Limb (tissue), 2 donors: ENCODE results near the gene IL31RA.

Source experiments
- DNase-seq, 2 donors: peaks; one replicate each; pipeline ENCODE4 v3.0.0-alpha.2; 2016; ENCODE audit errors: extremely low spot score in 2 of 2

Gene IL31RA

DNA sequence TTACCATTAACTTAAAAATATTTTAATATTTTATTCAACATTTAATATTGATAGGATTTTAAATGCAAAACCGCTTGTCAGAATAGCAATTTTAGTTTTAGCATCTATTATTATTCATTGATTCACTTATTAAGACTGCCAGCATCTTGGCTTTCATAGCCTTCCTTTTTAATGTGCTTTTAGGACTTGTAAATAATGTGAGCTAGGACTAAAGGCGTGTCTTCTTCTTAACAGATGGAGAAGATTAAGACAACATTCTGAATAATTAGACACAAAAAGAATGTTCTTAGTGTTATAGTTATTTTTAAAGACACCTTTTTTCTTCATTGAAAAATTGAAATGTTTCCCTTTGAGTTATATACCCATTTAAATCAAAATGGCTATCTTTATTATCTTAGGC lies 6.9 kb downstream of the IL31RA start:
- DNase-seq, result no peak

DNA sequence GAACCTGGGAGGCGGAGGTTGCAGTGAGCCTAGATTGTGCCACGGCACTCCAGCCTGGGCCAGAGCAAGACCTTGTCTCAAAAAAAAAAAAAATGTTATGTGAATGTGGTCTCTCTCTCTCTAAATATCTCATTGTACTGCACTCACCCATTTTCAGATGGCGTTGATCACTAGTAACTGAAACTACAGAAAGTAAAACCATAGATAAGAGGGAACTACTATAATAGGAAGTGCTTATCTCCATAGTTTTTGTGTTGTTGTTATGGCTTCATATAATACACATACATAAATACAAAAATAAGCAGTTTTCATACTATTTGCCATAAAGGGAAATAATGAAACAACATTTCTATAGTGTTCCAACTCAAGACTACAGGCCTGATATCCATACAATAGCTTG lies 9.1 kb downstream of the IL31RA start:
- no peak for DNase-seq

DNA sequence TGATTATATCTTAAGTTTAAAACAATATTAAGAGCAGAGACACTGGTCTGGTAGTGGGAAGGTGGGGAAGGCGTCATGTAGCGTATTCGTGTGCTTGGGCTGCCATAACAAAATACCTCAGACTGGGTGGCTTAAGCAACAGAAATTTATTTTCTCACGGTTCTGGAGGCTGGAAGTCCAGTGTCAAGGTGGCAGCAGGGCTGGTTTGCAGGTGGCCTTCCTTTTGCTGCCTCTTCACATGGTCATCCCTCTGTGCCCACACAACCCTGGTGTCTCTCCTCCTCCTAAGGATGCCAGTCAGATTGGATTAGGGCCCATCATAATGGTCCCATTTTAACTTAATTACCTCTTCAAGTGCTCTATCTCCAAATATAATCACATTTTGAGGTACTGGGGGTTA lies 9.6 kb downstream of the IL31RA start:
- DNase-seq, result no peak

DNA sequence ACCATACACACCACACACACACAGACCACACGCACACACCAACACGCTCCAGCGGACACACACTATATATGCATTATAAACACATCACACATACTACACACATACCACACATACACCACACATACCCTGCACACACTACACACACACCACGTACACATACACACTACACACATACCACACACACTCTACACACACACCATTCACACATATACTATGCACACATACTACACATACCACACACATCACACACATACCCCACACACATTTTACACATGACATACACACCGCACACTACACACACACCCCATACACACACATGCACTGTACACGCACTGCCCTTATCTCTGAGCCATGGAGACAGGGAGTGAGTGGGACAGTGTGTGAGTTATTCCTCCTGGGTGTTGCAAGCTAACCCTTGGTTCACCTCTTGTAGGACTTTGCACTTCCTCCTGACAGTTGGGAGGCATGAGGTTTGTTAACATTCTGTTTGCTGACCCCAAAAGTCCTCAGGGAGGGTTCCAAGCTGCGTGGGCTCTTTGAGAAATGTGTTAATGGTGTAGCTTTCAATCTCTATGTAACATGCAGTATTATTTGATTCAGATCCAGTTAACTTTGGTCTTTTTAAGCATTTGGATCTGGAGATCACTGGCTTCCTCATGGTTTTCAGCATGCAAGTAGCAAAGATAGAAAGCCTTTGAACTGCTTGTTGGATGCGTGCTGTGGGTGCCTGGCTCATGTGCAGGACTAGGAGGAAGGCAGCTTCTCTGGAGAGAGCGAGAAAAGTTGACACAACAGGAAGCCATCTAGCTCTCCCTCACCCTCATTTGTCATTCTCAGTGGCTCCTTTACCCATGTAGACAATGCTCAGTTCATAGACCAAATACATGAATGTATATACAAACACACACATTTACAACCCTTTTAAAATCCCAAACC lies 13.7 kb downstream of the IL31RA start:
- DNase-seq, result no peak

DNA sequence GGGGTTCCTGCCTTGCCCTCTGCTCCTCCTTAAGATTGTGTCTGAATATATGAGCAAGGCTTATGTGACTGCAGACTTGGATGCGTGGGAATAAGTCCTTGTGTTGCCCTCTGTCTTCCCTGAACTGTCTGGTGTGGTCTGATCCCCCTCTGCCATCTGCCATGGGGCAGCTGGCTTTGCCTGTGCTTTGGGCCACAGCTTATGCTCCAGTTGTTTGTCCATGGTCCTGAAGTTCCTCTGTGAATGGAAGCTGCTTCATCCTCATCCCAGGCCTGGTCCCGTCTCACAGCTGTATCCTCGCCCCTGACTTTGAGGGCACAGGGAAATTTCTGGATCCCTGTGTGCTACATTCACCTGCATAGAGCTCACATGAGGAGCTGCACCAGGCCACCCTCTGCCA lies 14.7 kb downstream of the IL31RA start:
- DNase-seq, result no peak

DNA sequence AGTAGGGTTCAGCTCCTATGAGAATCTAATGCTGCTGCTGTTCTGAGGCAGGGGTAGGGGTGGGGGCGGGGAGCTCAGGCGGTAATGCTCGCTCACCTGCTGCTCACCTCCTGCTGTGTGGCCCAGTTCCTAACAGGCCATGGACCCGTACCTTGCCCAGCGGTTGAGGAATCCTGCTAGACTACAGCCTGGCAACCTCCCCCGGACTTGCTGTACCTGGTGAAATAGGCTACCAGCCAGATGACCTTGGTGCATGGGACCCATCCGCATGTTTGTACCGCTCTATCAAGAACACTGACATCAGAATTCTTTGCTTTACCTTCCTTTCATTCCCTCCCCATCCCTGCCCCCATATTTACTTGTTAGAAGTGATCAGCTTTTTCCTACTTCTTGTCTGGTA lies 15.3 kb downstream of the IL31RA start:
- no peak for DNase-seq

DNA sequence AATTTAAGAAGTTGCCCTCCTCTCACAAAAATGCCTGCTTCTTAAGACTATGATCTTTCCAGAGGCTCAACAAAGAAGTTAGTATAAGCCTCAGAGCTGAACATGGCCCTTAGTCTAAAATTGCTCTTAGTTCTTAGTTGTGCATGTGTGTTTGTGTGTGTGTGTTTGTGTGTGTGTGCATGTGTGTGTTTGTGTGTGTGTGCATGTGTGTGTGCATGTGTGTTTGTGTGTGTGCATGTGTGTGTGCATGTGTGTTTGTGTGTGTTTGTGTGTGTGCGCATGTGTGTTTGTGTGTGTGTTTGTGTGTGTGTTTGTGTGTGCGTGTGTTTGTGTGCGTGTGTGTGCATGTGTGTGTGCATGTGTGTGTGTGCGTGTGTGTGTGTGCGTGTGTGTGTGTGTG lies 15.8 kb downstream of the IL31RA start:
- no peak for DNase-seq

DNA sequence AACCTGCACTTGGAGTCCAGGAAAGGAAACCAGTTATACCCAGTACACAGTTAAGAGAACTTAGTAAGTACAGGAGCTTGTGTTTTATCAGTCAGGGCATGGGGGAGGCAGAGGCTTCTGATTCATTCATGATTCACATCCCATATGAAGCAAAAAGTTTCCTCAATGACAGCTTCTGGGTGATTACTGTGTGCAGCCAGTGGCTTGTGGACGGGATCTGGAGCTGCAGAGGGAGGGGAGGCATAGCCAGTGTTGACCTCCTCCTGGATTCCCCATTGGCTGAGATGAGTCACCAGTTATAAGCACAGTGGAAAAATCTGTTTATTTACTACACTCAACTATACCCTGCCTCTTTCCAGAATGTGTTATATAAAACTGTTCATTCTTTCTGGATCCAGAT lies 17.7 kb downstream of the IL31RA start:
- DNase-seq, result no peak

DNA sequence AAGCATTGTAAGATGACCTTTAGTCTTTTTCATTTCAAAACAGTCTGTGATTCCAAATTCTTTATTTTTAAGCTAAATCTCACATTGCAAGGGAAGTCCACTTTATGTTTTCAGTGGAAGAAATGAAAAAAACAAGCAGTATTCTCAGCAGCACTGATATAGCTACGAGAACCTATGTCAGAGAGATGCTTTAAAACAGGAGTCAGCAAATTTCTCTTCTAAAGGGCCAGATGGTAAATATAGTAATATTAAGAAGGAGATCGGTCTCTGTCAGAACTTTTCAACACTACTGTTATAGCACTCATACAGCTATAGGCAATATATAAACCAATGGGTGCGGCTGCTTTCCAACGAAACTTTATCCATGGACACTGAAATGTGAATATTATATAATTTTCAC lies 18.7 kb downstream of the IL31RA start:
- DNase-seq, result no peak

DNA sequence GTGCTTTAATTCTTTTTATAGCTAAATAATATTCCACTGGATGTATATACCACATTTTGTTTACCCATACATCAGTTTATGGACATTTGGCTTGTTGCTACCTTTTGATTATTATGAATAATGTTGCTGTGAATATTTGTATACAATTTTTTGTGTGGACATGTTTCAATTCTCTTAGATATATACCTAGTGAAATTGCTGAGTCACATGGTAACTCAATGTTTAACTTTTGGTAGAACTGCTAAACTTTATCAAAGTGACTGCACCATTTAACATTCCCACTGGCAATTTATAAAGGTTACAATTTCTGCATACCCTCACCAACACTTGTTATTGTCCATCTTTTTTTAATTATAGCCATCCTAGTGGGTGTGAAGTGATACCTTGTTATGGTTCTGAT lies 22.1 kb downstream of the IL31RA start:
- no peak for DNase-seq

DNA sequence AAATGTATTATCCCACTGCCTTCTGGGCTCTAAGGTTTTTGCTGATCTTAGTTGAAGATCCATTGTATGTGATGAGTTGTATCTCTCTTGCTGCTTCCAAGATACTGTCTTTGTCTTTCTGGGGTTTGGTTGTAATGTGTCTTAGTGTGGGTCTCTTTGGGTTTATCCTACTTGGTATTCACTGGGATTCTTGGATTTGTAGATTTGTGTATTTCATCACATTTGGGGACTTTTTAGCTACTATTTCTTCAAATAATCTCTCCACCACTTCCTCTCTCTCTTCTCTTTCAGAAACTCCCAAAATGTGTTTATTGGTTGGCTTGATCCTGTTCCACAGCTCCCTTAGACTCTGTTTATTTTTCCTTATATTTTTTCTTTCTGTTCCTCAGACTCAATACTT lies 26.5 kb downstream of the IL31RA start:
- no peak for DNase-seq

DNA sequence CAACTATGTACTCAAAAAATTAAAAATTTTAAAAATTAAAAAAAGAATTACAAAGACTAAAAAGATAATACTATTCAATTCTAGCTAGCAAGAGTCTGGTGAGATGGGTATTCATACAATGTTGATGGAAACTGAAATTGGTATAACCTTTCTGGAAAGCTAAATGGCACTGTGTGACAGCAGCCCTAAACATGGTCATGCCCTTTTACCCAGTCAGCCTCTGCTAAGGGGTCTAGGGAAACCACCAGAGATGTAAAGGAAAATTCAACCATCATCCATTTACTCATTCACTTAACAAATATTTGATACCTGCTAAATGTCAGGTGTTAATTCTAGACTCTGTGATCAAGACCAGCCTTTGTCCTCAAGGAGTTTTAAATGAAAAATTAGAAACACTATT lies 29.3 kb downstream of the IL31RA start:
- DNase-seq, result no peak

DNA sequence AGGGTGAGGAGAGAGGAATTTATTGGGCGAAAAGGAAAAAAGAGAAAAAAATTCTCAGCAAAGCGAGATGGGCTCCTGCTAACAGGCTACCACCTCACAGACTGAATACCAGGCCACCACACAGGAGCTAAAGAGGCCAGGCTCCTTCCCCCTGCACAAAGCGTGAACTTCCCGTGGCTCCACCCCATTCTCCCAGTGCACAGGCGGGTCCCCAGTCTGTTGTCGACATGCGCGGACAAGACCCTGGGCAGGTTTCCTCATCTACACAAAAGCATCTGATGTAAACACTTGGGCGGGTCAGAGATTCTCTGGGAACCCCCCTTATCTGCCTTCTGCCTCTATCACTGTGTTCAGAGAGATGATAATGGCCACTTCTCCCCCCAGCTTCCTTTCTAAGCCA lies 34.2 kb downstream of the IL31RA start:
- no peak for DNase-seq

DNA sequence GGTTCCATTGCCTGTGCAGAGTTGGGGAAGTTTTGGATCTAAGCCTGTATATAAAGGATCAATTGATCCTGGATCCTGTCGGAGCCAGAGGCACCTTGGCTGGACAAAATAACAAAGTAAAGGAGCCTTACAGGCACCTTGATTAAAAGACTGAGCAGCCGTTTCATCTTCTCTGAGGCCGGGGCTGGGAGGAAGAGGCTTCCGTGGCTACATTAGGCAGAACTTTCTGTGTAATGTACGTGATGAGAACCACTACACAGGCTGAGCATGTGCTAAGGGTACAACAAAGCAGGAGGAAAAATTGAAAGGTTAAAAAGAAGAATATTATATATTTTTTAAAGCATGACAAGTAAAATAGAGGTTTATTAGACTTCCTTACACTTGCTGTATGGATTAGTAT lies 37.0 kb downstream of the IL31RA start:
- DNase-seq, result no peak

DNA sequence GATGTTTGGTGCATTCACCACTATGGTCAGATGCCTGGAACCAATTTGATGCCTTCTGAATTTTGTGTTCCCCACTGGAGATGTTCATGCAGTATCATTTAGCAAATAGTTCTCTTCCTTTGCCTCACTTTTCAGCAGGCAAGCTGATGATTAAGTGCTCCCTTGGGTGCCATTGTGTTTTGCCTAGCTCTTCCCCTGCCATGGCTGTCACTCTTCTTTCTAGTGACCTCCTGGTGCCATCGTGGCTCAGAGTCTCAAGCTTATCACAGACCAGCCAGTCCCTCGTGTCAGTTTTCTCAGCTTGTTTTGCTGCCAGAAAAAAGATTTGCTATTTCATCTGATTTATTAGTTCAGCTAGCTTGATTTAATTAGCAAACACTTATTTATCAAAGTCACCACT lies 41.3 kb downstream of the IL31RA start:
- DNase-seq, result no peak

DNA sequence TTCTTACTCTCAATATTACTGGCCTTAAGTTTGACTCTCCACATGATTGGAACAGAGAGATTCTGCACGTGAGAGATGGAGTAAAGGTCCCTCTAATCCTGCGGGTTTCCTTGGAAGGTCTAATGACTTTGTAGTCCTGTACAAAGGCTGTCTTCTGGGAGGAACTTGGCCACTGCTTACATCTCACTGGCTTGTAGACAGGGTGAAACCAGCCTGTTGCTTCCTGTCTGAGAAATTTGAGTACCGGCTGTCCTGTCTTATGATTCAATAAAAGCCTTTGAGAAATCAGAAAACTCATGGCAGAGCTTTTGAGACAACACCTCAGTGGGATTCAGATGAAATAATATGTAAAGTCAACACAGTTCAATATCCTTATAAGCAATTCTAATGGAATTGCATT lies 43.0 kb downstream of the IL31RA start:
- DNase-seq, result no peak

DNA sequence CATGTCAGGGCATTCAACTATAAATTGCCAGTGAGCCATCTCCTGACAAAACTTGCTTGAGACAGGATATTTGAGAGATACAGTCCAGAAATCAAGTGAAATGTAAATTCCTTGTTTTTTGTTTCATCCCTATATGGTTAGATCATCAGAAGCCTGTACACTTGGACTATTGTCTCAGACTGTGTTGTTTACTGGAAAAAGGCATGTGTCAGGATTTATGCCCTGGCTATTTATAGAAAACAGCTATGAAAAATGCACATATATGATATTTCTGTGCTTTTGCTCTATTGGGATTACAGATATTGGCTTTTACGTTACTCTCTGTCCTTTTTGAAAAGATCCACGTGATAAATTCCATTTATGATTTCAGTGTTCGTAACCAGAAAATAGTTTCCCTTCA lies 44.2 kb downstream of the IL31RA start:
- peak in 1 of 2 donors; percentile 32 for DNase-seq

DNA sequence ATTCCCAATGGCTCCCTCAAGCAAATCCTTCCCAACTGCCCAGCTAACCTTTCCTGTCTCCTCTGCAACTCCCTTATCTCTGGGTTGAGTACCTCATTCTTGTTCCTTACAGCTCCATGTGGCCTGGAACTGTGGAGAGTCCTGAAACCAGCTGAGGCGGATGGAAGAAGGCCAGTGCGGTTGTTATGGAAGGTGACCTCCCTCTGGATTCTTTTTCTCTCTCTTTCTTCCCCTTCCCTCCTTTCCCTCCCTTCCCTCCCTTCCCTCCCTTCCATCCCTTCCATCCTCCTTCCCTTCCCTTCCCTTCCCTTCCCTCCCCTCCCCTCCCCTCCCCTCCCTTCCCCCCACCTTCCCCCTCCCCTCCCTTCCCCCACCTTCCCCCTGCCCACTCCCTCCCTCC lies 45.1 kb downstream of the IL31RA start:
- no peak for DNase-seq

DNA sequence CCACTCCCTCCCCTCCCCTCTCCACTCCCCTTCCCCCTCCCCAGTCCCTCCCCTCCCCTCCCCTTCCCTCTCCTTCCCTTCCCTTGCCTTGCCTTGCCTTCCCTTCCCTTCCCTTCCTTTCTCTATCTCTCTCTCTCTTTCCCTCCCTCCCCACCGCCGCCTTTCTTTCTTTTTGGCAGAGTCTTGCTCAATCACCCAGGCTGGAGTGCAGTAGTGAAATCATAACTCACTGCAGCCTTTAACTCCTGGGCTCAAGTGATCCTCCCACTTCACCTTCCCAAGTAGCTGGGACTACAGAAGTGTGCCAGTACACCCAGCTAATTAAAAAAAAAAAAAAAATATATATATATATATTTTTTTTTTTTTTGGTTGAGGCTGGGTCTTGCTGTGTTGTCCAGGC lies 45.5 kb downstream of the IL31RA start:
- DNase-seq, result no peak

DNA sequence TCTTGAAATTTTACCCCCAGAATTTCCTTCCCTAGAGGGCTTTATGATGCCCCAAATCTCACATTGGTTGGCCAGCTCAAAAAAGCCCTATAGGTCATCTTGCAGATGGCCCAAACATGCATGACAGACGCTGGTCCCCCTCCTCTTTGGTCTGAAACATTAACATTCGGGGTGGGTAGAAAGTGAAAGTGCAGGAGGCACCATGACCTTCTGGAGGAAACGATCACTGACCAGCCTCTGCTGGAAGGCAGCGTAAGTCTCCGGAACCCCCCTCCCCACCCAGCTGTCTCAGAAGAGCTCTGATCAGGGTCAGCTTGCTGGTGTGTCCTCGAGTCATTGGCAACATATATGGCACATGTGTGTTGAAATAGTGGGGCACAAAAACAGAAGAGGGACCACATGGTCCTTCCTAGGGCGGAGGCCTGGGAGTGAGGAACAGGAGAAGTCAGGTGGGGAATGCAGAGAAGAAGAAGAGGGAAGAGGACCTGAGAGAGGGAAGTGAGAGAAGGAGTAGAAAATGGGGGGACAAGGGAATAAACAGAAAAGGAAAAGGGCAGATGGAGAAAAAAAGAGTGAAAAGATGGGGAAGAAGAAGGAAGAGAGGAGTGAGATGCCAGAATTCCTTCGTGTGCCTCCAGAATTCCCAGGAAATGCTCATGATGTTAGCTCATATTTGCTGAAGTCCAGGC lies 46.2 kb downstream of the IL31RA start:
- no peak for DNase-seq

DNA sequence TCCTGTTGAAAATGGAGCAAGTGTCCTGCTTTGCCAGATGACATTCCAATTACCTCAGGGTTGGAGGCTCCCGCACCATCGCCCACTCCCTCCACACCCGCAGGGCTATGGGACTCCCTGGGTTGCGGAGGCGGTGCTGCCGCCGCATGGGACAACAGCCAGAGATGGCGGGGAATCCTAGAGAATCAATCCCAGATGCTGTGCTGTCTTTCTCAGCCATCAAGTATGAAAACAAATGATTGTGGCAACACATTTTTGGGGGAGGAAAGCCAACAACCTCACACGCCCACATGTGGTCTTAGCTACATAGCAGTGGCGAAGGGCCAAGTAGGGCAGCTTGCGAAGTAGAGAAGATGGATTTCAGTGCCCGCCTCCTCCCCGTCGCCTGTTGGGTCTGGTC lies 46.7 kb downstream of the IL31RA start:
- peak; percentile 40 to 53 for DNase-seq

DNA sequence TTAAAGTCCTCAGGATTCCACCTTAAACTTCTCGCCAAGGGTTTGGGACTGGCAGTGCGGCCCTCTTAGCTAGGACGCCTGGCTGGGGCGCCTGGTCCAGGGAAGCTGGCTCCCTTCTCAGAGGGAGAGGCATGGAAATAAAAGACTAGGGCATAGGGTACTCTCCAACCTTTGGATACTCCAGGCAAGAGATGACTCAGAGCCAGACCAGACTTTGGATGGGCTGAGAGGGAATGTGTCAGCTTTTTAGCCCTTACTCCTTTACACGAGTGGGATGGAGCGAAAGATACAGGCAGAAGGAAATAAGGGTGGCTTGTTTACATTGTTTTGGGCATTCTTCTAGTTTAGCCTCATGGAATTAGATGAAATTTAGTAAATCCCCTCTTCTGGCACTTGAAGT lies 48.2 kb downstream of the IL31RA start:
- DNase-seq, result no peak

DNA sequence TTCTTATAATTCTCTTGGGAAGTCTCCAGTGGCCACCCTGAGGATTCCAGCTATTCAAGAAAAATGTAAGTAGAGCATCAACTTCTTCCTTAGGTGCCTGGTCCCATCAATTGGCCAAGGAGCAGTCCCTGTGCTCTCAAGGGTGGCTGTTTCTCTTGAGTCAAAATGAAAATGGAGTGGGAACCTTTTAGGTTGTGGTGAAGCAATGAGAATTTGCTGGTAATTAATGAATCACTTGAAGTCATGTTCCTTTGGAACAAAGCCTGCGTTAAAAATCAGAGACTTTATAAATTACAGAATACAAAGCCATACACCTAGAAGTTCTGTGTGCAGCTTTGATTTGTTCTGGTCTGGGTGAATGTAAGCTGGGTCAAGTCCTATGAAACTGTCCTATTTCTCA lies 48.9 kb downstream of the IL31RA start:
- no peak for DNase-seq
